Keratinocyte (primary cell): ENCODE measurements around the gene ANGPTL8. TPM values are rescaled to one million over a fixed set of nuclear protein-coding genes. Genes with fewer than 3 reads are reported as not detected.
A peak's percentile ranks its signal among the peaks of the same experiment; 100 is the strongest.

Experiments used
- DNase-seq: peaks from one replicate; pipeline ENCODE4 v3.0.0-alpha.2; 2011; ENCODE audit warnings: low read depth, missing footprints, low spot score
- FAIRE-seq: peaks from 2 replicates; lab custom pipeline; 2011; peaks lifted over from hg19 to GRCh38; lab: Jason Lieb, UNC
- H2AFZ ChIP-seq: 2 replicates; pipeline ENCODE4 v1.6.0; 2012; ENCODE audit warnings: low read length, control low read depth, inconsistent platforms; ENCODE audit not compliant: control insufficient read depth
- H3K27ac ChIP-seq: 2 replicates; pipeline ENCODE4 v1.5.1; 2011; ENCODE audit warnings: low read length; ENCODE audit not compliant: control insufficient read depth, insufficient read depth
- H3K27me3 ChIP-seq: 3 replicates; pipeline ENCODE4 v1.6.0; 2011; ENCODE audit warnings: low read length; ENCODE audit not compliant: control insufficient read depth, insufficient read depth; ENCODE audit errors: extremely low read depth
- H3K36me3 ChIP-seq, 2 experiments: 2 replicates in 1 of 2; 3 replicates in 1 of 2; pipeline ENCODE4 v1.5.1; 2011; ENCODE audit warnings: low read length in 2 of 2, mild to moderate bottlenecking in 1 of 2; ENCODE audit not compliant: control insufficient read depth in 2 of 2, insufficient read depth in 2 of 2; ENCODE audit errors: extremely low read depth in 1 of 2
- H3K4me1 ChIP-seq: 3 replicates; pipeline ENCODE4 v1.5.1; 2011; ENCODE audit warnings: low read length; ENCODE audit not compliant: control insufficient read depth, insufficient read depth; ENCODE audit errors: extremely low read depth
- H3K4me2 ChIP-seq: 3 replicates; pipeline ENCODE4 v1.6.0; 2011; ENCODE audit warnings: low read depth, low read length; ENCODE audit not compliant: control insufficient read depth, insufficient read depth; ENCODE audit errors: extremely low read depth
- H3K4me3 ChIP-seq, 3 experiments: fragments of 200-600 bp in 1 of 3; sonication (generic) in 1 of 3; 2 replicates in 2 of 3; 3 replicates in 1 of 3; pipeline ENCODE4 v1.5.1; 2011 to 2016; ENCODE audit warnings: low read length in 3 of 3, mild to moderate bottlenecking in 3 of 3, control low read depth in 2 of 3, inconsistent platforms in 1 of 3, low read depth in 1 of 3, mixed read lengths in 1 of 3, mixed run types in 1 of 3, moderate library complexity in 1 of 3; ENCODE audit not compliant: control insufficient read depth in 2 of 3, insufficient read depth in 2 of 3; ENCODE audit errors: extremely low read depth in 1 of 3
- H3K79me2 ChIP-seq: 2 replicates; pipeline ENCODE4 v1.6.0; 2012; ENCODE audit warnings: low read length; ENCODE audit not compliant: control insufficient read depth, insufficient read depth
- H3K9ac ChIP-seq: 3 replicates; pipeline ENCODE4 v1.6.0; 2011; ENCODE audit warnings: low read length; ENCODE audit not compliant: control insufficient read depth, insufficient read depth; ENCODE audit errors: extremely low read depth
- H3K9me1 ChIP-seq: 3 replicates; pipeline ENCODE4 v1.6.0; 2011; ENCODE audit warnings: low read length; ENCODE audit not compliant: control insufficient read depth, insufficient read depth; ENCODE audit errors: extremely low read depth
- H3K9me3 ChIP-seq: 2 replicates; pipeline ENCODE4 v1.5.1; 2012; ENCODE audit warnings: low read depth, low read length; ENCODE audit not compliant: control insufficient read depth
- H4K20me1 ChIP-seq: 3 replicates; pipeline ENCODE4 v1.6.0; 2011; ENCODE audit warnings: low read length; ENCODE audit not compliant: control insufficient read depth, insufficient read depth; ENCODE audit errors: extremely low read depth
- CTCF ChIP-seq, 3 experiments: IDR thresholded peaks in 1 of 3; conservative IDR thresholded peaks in 1 of 3; optimal IDR thresholded peaks in 1 of 3; 2 replicates in 2 of 3; 3 replicates in 1 of 3; pipeline versions ENCODE3 to v1.5.1; 2011; ENCODE audit warnings: low read length in 3 of 3, mild to moderate bottlenecking in 3 of 3, moderate library complexity in 2 of 3, control low read depth in 1 of 3, inconsistent platforms in 1 of 3; ENCODE audit not compliant: insufficient read depth in 2 of 3; ENCODE audit errors: extremely low read depth in 1 of 3
- EZH2 ChIP-seq: IDR thresholded peaks from one replicate; pipeline ENCODE4 v1.6.1; 2012; ENCODE audit warnings: inconsistent platforms, mild to moderate bottlenecking, low read length, moderate library complexity
- dilution Hi-C: fragments of 300-500 bp; cut with MboI; formaldehyde crosslinking; loops from one replicate; pipeline ENCODE4 v1.7.0; 2020; ENCODE audit warnings: low sequenced_read_pairs; ENCODE audit not compliant: extremely low pct_ligation_motif_present
- polyA plus RNA-seq, 5 experiments: library from polyadenylated mRNA; depleted of rRNA in 3 of 5; stranded (reverse) in 3 of 5; stranded (forward) in 1 of 5; unstranded in 1 of 5; fragments of >200 nt; gene quantifications; 1 replicate in 1 of 5; 2 replicates in 3 of 5; 3 replicates in 1 of 5; pipeline versions ENCODE4 v1.2.1 to v1.2.3, GENCODE V29; 2011 to 2012; ENCODE audit warnings: missing spikeins in 2 of 5, low read depth in 1 of 5, low replicate concordance in 1 of 5

ANGPTL8 gene
- polyA plus RNA-seq, 1 donor (not counting 4 experiments of a cell fraction or from before 2014, with no cell fraction given), result 0.18 TPM

GRCh38 chr19:11254666-11255065 lies 15.2 kb downstream of the ANGPTL8 start:
- TF ChIP-seq EZH2 (no peak), CTCF (optimal IDR thresholded peaks at IDR 0.05 in 1 of 3, IDR thresholded peaks at IDR 0.05 in 1 of 3, conservative IDR thresholded peaks at IDR 0.05 in 1 of 3; ENCODE audit: extremely low read depth in 1 of 3, insufficient read depth in 2 of 3, low read length in 3 of 3) (peak; percentile 9 to 46 (median 39))
- Histone ChIP-seq H2AFZ (no peak overlapping the region), H3K27ac (no peak overlapping the region), H3K4me2 (no peak overlapping the region), H3K27me3 (no peaks in the 10 kb centered on the region), H3K9me1 (no peaks in the 10 kb centered on the region), H3K4me3 (no peak overlapping the region), H3K36me3 (peaks cover 6 to 20% of the 10 kb centered on the region in 2 experiments), H3K4me1 (no peaks in the 10 kb centered on the region), H3K9me3 (no peaks in the 10 kb centered on the region), H4K20me1 (no peaks in the 10 kb centered on the region), H3K79me2 (no peaks in the 10 kb centered on the region), H3K9ac (no peak overlapping the region)
- DNase-seq (no peak), FAIRE-seq (no peak)
- dilution Hi-C loops, result no loop called here

DNA sequence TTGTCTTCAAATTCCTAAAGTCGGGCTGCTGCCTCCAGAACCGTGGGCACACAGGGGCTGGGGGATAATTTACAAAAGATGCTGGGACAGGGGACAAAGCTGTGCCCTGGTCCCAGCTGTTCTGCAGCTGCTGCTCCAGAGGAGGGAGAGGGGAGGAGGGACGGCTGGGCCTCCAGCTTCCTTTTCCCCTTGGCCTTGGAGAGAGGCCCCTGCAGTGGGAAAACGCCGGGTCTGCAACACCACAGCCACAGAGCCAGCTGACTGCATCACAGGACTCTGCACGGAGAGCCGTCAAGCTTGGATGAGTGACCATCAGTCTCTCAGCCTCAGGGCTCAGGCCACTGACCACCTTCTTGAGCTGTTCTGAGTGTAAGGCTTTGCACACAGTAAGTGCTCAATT lies 16.8 kb downstream of the ANGPTL8 start:
- dilution Hi-C loops, result no loop called here
- H3K79me2 ChIP-seq, result no peaks in the 10 kb centered on the region
- H3K4me2 ChIP-seq, result no peak overlapping the region
- no peak for DNase-seq
- H2AFZ ChIP-seq, result no peak overlapping the region
- H3K4me3 ChIP-seq, result no peak overlapping the region
- no peaks in the 10 kb centered on the region for H3K4me1 ChIP-seq
- no peak overlapping the region for H3K9ac ChIP-seq
- TF ChIP-seq CTCF (optimal IDR thresholded peaks at IDR 0.05 in 1 of 3, IDR thresholded peaks at IDR 0.05 in 1 of 3, conservative IDR thresholded peaks at IDR 0.05 in 1 of 3; ENCODE audit: extremely low read depth in 1 of 3, insufficient read depth in 2 of 3, low read length in 3 of 3) (no peak), EZH2 (no peak)
- H3K9me1 ChIP-seq, result no peaks in the 10 kb centered on the region
- no peak overlapping the region for H3K27ac ChIP-seq
- H3K27me3 ChIP-seq, result no peaks in the 10 kb centered on the region
- FAIRE-seq, result no peak
- H4K20me1 ChIP-seq, result no peaks in the 10 kb centered on the region
- H3K9me3 ChIP-seq, result no peaks in the 10 kb centered on the region
- H3K36me3 ChIP-seq, result peaks cover 4 to 13% of the 10 kb centered on the region in 2 experiments
